ENCODE data around the gene TBCB.
"Not testable (repeated sequence)": the region's sequence is repeated elsewhere in the genome, so short reads cannot be mapped to it uniquely, and the experiment has no call there.

The TBCB gene

GRCh38 chr19:36131221-36131620 is 16.0 kb downstream of the TBCB start:
- not testable (repeated sequence) for H3K27me3 ChIP-seq (ENCODE audit: control insufficient read depth in 2 of 2, insufficient read depth in 2 of 2, low read length in 2 of 2); H3K27ac ChIP-seq (ENCODE audit: low read depth in 2 of 2, low read length in 2 of 2); H3K4me3 ChIP-seq (ENCODE audit: low read length in 2 of 2); H3K36me3 ChIP-seq (ENCODE audit: control insufficient read depth in 2 of 2, insufficient read depth in 2 of 2, low read length in 2 of 2); H3K9ac ChIP-seq (ENCODE audit: low read depth in 1 of 2, low read length in 2 of 2); H3K9me3 ChIP-seq (ENCODE audit: control insufficient read depth in 2 of 2, low read length in 2 of 2)
- peaks cover 13 to 17% of the 10 kb centered on the region in 2 donors for H3K4me1 ChIP-seq (ENCODE audit: control insufficient read depth in 2 of 2, insufficient read depth in 2 of 2, low read length in 2 of 2)

DNA sequence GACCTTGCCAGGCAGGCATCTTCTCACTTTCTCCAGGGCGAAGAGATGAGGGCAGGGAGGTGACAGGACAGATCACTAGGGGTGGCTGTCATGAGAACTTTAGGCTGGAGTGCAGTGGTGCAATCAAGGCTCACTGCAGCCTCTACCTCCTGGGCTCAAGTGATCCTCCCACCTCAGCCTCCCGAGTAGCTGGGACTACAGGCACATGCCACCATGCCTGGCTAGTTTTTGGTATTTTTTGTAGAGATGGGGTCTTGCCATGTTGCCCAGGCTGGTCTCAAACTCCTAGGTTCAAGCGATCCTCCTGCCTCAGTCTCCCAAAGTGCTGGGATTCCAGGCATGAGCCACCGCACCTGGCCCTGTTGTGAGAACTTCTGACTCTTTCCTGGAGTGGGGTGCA is 19.6 kb downstream of the TBCB start:
- peaks cover 13 to 23% of the 10 kb centered on the region in 2 donors for H3K4me1 ChIP-seq (ENCODE audit: control insufficient read depth in 2 of 2, insufficient read depth in 2 of 2, low read length in 2 of 2)
- not testable (repeated sequence) for H3K27ac ChIP-seq (ENCODE audit: low read depth in 2 of 2, low read length in 2 of 2); H3K4me3 ChIP-seq (ENCODE audit: low read length in 2 of 2); H3K9me3 ChIP-seq (ENCODE audit: control insufficient read depth in 2 of 2, low read length in 2 of 2); H3K9ac ChIP-seq (ENCODE audit: low read depth in 1 of 2, low read length in 2 of 2); H3K27me3 ChIP-seq (ENCODE audit: control insufficient read depth in 2 of 2, insufficient read depth in 2 of 2, low read length in 2 of 2); H3K36me3 ChIP-seq (ENCODE audit: control insufficient read depth in 2 of 2, insufficient read depth in 2 of 2, low read length in 2 of 2)

DNA sequence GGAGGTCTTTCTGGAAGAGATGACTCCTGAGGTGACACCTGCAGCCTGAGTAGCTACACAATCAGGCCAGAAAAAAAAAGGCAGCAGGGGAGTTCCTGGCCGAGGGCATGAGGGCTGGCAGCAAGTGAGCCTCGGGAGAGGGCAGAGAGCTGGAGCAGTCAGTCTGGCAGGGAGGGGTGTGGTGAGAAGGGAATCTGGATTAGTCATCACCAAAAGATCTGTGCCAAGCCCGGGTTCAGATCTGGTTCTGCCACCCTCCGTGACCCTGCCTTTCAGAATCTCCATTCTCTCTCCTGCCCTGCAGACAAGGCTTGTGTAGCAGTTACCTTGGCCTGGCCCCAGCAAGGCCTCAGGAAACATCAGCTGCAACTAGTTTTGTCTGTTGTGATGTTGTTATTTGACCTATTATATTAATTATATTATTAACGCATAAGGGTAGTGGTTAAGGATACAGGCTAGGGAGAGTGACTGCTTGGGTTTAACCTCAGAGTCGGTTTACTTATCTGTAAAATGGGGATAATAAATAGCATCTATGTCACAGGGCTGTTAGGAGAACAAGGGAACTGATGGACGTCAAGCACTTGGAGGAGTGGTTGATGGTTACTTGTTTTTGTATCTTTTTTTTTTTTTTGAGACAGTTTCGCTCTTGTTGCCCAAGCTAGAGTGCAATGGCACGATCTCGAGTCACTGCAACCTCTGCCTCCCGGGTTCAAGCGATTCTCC is 21.9 kb downstream of the TBCB start:
- Histone ChIP-seq H3K36me3 (ENCODE audit: control insufficient read depth in 2 of 2, insufficient read depth in 2 of 2, low read length in 2 of 2) (peaks cover 2 to 4% of the 10 kb centered on the region in 2 donors), H3K27ac (ENCODE audit: low read depth in 2 of 2, low read length in 2 of 2) (peak overlapping the region; percentile 78 to 82), H3K4me1 (ENCODE audit: control insufficient read depth in 2 of 2, insufficient read depth in 2 of 2, low read length in 2 of 2) (peaks cover 17 to 26% of the 10 kb centered on the region in 2 donors), H3K4me3 (ENCODE audit: low read length in 2 of 2) (peak overlapping the region; percentile 45 to 50), H3K9ac (ENCODE audit: low read depth in 1 of 2, low read length in 2 of 2) (peak overlapping the region; percentile 16 to 44), H3K27me3 (ENCODE audit: control insufficient read depth in 2 of 2, insufficient read depth in 2 of 2, low read length in 2 of 2) (no peaks in the 10 kb centered on the region), H3K9me3 (ENCODE audit: control insufficient read depth in 2 of 2, low read length in 2 of 2) (no peaks in the 10 kb centered on the region)

DNA sequence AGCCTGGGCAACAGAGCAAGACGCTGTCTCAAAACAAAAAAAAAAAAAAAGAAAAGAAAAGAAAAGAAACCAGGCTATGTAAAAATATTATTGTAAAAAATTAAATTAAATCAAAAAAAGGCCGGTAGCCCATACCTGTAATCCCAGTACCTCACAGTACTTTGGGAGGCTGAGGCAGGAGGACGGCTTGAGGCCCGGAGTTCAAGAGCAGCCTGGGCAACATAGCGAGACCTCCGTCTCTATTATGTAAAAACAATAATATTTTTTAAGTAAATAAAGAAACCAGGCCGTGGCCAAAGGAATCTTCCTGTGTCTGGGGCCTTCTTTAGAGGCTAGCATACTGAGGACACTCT is 23.8 kb downstream of the TBCB start:
- Histone ChIP-seq H3K9ac (ENCODE audit: low read depth in 1 of 2, low read length in 2 of 2) (peak overlapping the region; percentile 100), H3K36me3 (ENCODE audit: control insufficient read depth in 2 of 2, insufficient read depth in 2 of 2, low read length in 2 of 2) (peaks cover 14 to 16% of the 10 kb centered on the region in 2 donors), H3K9me3 (ENCODE audit: control insufficient read depth in 2 of 2, low read length in 2 of 2) (no peaks in the 10 kb centered on the region), H3K4me1 (ENCODE audit: control insufficient read depth in 2 of 2, insufficient read depth in 2 of 2, low read length in 2 of 2) (peaks cover 17 to 26% of the 10 kb centered on the region in 2 donors), H3K4me3 (ENCODE audit: low read length in 2 of 2) (peak overlapping the region; percentile 98 to 99), H3K27ac (ENCODE audit: low read depth in 2 of 2, low read length in 2 of 2) (peak overlapping the region; percentile 99 to 100), H3K27me3 (ENCODE audit: control insufficient read depth in 2 of 2, insufficient read depth in 2 of 2, low read length in 2 of 2) (no peaks in the 10 kb centered on the region)

DNA sequence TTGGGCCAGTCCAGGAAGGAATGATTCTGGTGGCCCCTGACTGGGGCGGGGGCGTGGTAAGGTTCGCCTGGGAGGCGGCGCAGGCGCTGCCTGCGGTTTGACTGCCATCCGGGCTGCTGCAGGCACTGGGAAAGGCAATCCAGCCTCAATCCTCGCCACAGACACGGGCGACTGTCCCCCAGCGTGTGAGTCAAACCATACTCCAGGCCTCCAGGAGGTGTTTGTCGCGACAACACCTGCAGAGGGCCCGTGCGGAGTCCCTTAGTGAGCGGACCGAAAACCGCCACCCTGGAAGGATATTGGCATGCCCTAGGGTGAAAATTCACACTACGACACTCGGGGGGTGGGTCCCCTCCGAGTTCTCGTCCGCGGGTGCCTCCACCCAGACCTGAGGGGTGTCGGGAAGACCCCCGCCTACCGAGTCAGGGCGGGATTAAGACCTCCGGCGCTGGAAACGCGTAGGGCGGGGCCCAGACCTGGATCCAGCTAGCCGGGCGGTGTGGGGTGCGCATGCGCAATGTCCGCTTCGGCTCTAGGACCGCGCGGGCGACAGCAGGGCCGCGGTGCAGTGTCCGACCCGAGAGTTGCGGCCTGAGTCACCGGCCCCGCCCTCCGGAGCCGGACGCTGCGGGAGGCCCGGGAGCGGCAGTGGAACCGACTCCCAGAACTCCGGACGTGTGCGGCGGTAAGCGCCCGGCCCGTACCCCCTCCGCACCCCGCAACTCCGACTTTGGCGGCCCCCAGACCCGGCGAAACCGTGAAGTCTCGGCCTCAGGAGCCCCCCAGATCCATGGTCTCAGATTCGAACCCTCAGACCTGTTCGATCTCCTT is 24.4 kb downstream of the TBCB start, which contains the start of gene CAPNS1:
TSS of gene CAPNS1 (plus strand) at position 594 of the 831 bp plus-strand sequence. CDS start 946 bp downstream, outside the sequence.
- peaks cover 17 to 26% of the 10 kb centered on the region in 2 donors for H3K4me1 ChIP-seq (ENCODE audit: control insufficient read depth in 2 of 2, insufficient read depth in 2 of 2, low read length in 2 of 2)
- peak within 1 kb of the TSS; percentile 99 to 100 for H3K27ac ChIP-seq (ENCODE audit: low read depth in 2 of 2, low read length in 2 of 2)
- H3K4me3 ChIP-seq (ENCODE audit: low read length in 2 of 2) = peak within 1 kb of the TSS; percentile 98 to 99
- peaks cover 20 to 22% of the 10 kb centered on the region in 2 donors for H3K36me3 ChIP-seq (ENCODE audit: control insufficient read depth in 2 of 2, insufficient read depth in 2 of 2, low read length in 2 of 2)
- peak within 1 kb of the TSS; percentile 100 for H3K9ac ChIP-seq (ENCODE audit: low read depth in 1 of 2, low read length in 2 of 2)
- H3K9me3 ChIP-seq (ENCODE audit: control insufficient read depth in 2 of 2, low read length in 2 of 2) = no peaks in the 10 kb centered on the region
- H3K27me3 ChIP-seq (ENCODE audit: control insufficient read depth in 2 of 2, insufficient read depth in 2 of 2, low read length in 2 of 2) = no peaks in the 10 kb centered on the region

GRCh38 chr19:36140304-36141038 is 25.2 kb downstream of the TBCB start:
- H3K36me3 ChIP-seq (ENCODE audit: control insufficient read depth in 2 of 2, insufficient read depth in 2 of 2, low read length in 2 of 2) = peaks cover 23 to 30% of the 10 kb centered on the region in 2 donors
- no peaks in the 10 kb centered on the region for H3K27me3 ChIP-seq (ENCODE audit: control insufficient read depth in 2 of 2, insufficient read depth in 2 of 2, low read length in 2 of 2)
- peaks cover 17 to 26% of the 10 kb centered on the region in 2 donors for H3K4me1 ChIP-seq (ENCODE audit: control insufficient read depth in 2 of 2, insufficient read depth in 2 of 2, low read length in 2 of 2)
- peak overlapping the region; percentile 99 to 100 for H3K27ac ChIP-seq (ENCODE audit: low read depth in 2 of 2, low read length in 2 of 2)
- H3K9me3 ChIP-seq (ENCODE audit: control insufficient read depth in 2 of 2, low read length in 2 of 2) = no peaks in the 10 kb centered on the region
- H3K9ac ChIP-seq (ENCODE audit: low read depth in 1 of 2, low read length in 2 of 2) = peak overlapping the region; percentile 100
- H3K4me3 ChIP-seq (ENCODE audit: low read length in 2 of 2) = peak overlapping the region; percentile 98 to 99

DNA sequence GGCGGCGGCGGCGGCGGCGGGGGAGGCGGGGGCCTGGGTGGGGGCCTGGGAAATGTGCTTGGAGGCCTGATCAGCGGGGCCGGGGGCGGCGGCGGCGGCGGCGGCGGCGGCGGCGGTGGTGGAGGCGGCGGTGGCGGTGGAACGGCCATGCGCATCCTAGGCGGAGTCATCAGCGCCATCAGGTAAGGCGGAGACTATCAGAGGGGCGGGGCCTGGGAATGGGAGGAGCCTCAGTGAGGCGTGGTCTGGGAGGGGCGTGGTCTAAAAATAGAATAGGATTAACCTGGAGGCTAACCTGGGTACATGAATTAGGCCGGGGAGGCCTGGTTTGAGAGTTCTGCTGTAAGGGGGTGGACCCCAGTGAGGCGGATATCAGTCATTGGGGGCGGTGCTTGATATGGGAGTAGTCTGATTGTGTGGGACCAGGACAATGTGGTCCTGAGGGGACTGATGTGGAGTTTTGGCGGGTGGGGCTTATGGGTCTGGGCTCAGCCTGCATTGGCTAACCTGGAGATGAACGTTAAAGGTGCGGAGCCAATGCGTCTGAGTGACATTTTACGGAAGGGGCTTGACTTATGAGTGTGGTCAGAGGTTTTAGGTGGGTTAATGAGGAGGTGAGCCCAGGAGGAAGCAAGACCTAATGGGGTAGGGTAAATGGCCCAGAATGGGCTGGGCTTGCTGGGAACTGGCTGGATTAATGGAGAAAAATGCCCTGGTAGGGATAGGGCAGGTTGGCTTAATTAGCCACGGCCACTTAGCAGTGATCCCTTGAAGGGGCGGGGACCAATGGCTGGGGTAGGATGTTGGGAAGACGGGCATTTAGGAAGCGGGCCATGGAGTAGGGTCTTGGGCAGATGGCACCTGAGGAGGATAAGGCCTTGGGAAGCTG is 26.0 kb downstream of the TBCB start:
- H3K4me1 ChIP-seq (ENCODE audit: control insufficient read depth in 2 of 2, insufficient read depth in 2 of 2, low read length in 2 of 2) = peaks cover 17 to 24% of the 10 kb centered on the region in 2 donors
- peak overlapping the region; percentile 98 to 99 for H3K4me3 ChIP-seq (ENCODE audit: low read length in 2 of 2)
- no peaks in the 10 kb centered on the region for H3K9me3 ChIP-seq (ENCODE audit: control insufficient read depth in 2 of 2, low read length in 2 of 2)
- H3K27me3 ChIP-seq (ENCODE audit: control insufficient read depth in 2 of 2, insufficient read depth in 2 of 2, low read length in 2 of 2) = no peaks in the 10 kb centered on the region
- peak overlapping the region in 1 of 2 donors; percentile 100 for H3K9ac ChIP-seq (ENCODE audit: low read depth in 1 of 2, low read length in 2 of 2)
- peaks cover 31 to 38% of the 10 kb centered on the region in 2 donors for H3K36me3 ChIP-seq (ENCODE audit: control insufficient read depth in 2 of 2, insufficient read depth in 2 of 2, low read length in 2 of 2)
- peak overlapping the region; percentile 99 to 100 for H3K27ac ChIP-seq (ENCODE audit: low read depth in 2 of 2, low read length in 2 of 2)

GRCh38 chr19:36142046-36142445 is 26.8 kb downstream of the TBCB start:
- Histone ChIP-seq H3K27me3 (ENCODE audit: control insufficient read depth in 2 of 2, insufficient read depth in 2 of 2, low read length in 2 of 2) (no peaks in the 10 kb centered on the region), H3K9ac (ENCODE audit: low read depth in 1 of 2, low read length in 2 of 2) (no peak overlapping the region), H3K4me3 (ENCODE audit: low read length in 2 of 2) (no peak overlapping the region), H3K4me1 (ENCODE audit: control insufficient read depth in 2 of 2, insufficient read depth in 2 of 2, low read length in 2 of 2) (peaks cover 11 to 19% of the 10 kb centered on the region in 2 donors), H3K27ac (ENCODE audit: low read depth in 2 of 2, low read length in 2 of 2) (no peak overlapping the region), H3K36me3 (ENCODE audit: control insufficient read depth in 2 of 2, insufficient read depth in 2 of 2, low read length in 2 of 2) (peaks cover 37 to 44% of the 10 kb centered on the region in 2 donors), H3K9me3 (ENCODE audit: control insufficient read depth in 2 of 2, low read length in 2 of 2) (no peaks in the 10 kb centered on the region)

DNA sequence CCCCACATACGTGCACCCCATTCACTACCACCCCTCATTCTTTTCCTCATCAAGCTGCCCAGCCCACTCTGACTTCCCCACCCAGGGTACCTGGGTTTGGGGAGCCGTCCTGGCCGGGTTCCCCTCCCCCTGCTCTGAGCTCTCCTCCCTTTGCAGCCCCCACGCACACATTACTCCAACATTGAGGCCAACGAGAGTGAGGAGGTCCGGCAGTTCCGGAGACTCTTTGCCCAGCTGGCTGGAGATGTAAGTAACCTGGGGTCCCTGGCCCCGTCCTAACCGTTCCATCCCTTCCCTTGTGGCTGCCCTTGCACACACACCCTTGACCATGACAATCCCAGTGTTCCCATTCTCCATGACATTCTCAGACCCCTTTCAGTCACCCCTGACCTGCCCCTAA is 27.2 kb downstream of the TBCB start:
- H3K27me3 ChIP-seq (ENCODE audit: control insufficient read depth in 2 of 2, insufficient read depth in 2 of 2, low read length in 2 of 2) = no peaks in the 10 kb centered on the region
- H3K4me3 ChIP-seq (ENCODE audit: low read length in 2 of 2) = no peak overlapping the region
- H3K9ac ChIP-seq (ENCODE audit: low read depth in 1 of 2, low read length in 2 of 2) = no peak overlapping the region
- H3K4me1 ChIP-seq (ENCODE audit: control insufficient read depth in 2 of 2, insufficient read depth in 2 of 2, low read length in 2 of 2) = peaks cover 9 to 14% of the 10 kb centered on the region in 2 donors
- peaks cover 39 to 46% of the 10 kb centered on the region in 2 donors for H3K36me3 ChIP-seq (ENCODE audit: control insufficient read depth in 2 of 2, insufficient read depth in 2 of 2, low read length in 2 of 2)
- no peak overlapping the region for H3K27ac ChIP-seq (ENCODE audit: low read depth in 2 of 2, low read length in 2 of 2)
- no peaks in the 10 kb centered on the region for H3K9me3 ChIP-seq (ENCODE audit: control insufficient read depth in 2 of 2, low read length in 2 of 2)

All from mucosa of rectum (tissue), 2 donors.